Activated T-cell treated with anti-CD3 and anti-CD28 coated beads for 24 hours (primary cell): ENCODE results near the gene C2.
A peak's percentile ranks its signal among the peaks of the same experiment; 100 is the strongest.
"Not testable (repeated sequence)": the region's sequence is repeated elsewhere in the genome, so short reads cannot be mapped to it uniquely, and the experiment has no call there.

Experiments used
- DNase-seq: peaks from one replicate; pipeline ENCODE4 v3.0.0-alpha.2; 2020; ENCODE audit warnings: low read depth

C2 gene

DNA sequence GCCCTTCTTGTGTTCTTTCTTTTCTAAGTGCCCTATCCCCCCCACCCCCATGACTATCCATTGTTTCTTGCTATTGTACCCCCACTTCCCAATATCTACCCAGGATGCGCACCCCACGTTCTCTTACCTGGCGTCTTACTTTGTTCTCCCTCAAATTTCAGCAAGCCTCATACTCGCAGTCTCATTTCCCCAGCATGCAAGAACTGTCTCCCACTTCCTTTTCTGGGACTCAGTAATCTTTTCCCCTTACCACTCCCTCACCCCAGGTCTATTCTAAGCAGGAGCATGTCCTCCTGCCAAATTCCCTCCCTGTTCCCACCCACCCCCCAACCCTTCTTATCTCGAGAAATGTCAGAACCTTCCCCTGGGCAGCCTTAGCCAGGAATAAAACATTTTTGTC lies 28.3 kb upstream of the C2 start:
- DNase-seq: no peak

DNA sequence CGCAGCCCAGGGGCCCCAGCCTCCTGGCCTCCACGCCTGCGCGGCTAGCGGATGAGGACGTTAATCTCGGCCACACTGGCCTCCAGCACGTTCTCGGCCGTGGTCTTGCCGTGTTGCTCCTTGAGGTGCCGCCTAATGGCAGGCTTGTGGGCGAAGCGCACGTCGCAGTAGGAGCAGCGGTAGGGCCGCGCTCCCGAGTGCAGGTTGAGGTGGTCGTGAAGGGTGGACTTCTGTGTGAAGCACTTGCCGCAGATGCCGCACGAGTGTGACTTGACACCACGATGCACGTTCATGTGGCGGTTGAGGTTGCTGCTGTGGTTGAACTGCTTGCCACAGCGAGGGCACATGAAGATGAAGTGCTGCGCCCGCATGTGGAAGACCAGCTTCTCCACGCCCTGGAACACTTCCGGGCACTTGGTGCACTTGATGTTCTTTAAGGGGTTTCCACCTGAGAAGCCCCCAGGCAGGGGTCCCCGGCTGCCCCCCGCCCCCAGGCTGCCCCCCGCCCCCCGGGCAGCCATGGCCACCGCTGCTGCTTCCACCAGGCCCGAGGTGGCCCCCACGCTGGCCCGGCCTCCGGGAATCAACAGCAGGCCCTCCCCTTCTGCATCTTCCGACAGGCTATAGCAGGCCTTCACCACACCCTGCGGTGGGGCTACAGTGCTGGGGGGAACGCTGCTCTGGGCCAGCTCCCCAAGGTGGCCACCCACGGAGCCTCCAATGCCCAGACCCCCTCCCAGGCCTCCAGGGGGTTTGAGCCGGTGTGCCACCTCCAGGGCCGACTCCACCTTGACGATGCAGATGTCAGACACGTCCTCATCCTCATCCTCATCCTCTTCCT lies 27.4 kb upstream of the C2 start:
- no peak for DNase-seq

DNA sequence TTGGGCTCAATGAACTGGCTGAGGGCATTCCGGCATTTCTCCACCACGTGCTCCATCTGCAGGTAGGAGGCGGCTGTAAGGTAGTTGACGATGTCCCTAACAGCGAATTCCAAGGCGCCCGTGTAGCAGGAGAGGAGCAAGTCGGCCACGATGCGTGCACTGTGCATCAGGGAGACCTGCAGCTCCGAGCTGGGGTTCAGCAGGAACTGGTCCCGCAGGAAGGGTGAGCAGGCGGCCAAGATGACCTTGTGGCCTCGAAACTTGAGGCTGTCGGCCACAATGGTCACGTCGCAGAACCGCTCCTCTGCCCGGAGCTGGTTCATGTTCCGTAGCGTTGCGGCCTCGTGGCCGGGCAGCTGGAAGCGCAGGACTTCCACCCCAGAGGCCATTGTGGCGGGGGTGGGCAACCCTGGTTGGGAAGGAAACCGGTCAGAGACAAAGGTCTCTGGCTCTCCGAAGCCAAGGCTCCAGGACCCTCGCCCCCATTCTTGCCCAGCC lies 26.6 kb upstream of the C2 start:
- no peak for DNase-seq

DNA sequence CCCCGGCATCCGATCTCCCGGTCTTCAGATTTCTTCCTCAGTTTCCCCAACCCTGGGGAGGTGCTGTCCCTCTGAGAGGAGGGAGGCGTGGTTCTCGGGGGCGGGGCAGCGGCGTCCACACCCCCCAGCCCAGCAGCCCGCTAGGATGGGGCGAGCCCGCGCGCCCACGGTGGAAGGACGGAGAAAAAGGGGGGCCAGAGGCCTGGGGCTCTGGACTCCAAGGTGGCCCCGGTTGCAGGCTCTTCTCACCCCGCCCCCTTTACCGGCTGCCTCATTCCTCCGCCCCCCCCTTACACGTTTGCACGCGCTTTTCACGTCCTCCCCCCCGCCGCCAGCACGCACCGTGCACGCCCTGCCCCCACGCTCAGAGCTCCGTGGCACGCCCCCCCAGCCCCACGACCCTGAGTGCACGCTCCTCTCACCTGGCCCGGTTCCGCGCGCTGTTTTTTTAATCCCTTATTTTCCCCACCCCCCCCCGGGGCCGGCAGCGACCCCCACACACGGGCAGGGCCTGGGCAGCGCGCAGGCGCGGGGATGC lies 26.0 kb upstream of the C2 start:
- DNase-seq: peak; percentile 65

DNA sequence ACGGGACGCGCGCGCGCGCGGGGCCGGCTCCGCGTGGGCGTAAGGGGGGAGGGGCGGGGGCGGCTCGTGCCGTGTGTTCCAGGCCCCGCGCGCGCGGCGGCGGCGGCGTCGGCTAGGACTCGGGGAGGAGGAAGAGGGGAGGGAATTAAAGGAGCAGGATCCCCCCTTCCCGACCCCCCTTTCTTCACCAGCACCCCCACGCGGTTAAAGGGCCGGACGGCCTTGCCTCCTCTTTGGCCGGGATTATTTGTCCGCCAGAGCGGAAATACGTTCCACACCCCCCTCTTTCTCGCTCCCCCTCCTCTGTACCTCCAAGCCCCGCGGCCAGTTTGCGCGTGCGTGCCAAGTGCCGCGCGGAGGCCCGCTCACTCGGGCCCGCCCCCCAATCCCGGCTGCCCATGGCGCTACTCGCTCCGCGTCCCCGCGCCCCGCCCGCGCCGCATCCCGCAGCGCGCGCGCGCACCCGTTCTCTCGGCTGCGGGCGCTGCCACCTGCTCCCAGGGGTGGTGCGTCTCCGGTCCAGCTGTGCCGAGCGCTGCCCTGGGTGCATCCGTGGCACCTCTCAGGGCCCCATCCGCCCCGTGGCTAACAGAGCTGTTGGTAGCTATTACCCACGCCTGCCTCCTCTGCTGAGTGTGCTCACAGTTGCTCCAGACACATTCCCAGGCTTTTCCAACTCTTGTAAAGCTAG lies 25.4 kb upstream of the C2 start, which contains the start of gene ZBTB12:
Gene ZBTB12 (minus strand): TSS at position 134 of the 691 bp plus-strand sequence. CDS start 781 bp downstream, outside the sequence.
- DNase-seq: peak; percentile 84

DNA sequence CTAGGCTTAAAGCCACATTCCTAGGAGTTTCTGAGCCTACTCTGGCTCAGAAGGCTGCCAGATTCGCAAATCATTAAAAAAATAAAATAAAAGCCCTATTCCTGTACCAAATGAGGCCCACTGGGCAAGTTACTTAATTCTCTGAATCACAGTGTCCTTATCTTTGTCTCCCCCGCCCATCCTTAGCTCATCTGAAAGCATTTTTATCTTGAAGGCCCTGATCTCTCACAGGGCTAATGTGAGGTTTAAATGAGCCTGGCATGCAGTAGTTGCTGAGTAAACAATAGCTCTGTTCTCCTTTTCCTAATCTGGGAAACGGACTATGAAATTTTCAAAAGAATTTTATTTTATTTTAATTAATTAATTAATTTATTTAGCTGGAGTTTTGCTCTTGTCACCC lies 23.6 kb upstream of the C2 start:
- DNase-seq: no peak

DNA sequence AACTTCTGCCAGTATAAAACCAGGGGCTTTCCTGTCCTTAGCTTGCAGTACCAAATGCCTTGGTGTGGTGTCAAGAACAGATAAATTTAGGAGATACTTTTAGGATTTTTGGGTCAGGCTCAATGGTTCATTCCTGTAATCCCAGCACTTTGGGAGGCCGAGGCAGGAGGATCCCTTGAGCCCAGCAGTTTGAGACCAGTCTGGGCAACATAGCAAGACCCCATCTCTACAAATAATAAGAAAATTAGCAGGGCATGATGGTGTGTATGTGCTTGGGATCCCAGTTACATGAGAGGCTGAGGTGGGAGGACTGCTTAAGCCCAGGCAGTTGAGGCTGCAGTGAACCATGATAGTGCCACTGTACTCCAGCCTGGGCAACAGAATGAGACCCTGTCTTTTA lies 22.5 kb upstream of the C2 start:
- no peak for DNase-seq

DNA sequence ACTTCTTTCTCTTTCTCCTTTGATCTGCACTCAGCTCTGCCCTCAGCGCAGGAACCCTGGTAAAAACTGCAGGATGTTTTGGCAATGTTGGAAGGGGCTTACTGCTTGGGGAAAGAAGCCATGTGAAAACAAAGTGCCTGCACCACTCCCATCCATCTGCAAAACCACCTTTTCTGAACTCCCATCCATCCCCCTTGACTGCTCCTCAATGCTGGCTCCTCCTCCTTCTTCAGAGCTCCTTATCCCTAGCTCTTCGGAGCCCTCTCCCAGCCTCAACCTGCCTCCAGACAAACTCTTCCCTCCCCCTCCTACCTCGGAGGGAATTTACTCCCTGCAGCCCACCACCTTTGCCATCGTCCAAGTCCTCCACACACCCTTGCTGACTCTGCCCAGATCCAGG lies 21.4 kb upstream of the C2 start:
- no peak for DNase-seq

DNA sequence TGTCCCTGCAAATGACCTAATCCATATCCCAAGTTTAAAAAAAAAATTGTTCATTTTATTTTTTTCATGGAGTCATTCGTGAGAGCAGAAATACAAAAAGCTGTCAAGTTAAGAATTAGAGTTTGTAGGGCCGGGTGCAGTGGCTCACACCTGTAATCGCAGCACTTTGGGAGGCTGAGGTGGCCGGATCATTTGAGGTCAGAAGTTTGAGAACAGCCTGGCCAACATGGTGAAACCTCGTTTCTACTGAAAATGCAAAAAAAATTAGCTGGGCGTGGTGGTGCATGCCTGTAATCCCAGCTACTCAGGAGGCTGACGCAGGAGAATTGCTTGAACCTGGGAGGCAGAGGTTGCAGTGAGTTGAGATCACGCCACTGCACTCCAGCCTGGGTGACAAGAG lies 20.8 kb upstream of the C2 start:
- not testable (repeated sequence) for DNase-seq

DNA sequence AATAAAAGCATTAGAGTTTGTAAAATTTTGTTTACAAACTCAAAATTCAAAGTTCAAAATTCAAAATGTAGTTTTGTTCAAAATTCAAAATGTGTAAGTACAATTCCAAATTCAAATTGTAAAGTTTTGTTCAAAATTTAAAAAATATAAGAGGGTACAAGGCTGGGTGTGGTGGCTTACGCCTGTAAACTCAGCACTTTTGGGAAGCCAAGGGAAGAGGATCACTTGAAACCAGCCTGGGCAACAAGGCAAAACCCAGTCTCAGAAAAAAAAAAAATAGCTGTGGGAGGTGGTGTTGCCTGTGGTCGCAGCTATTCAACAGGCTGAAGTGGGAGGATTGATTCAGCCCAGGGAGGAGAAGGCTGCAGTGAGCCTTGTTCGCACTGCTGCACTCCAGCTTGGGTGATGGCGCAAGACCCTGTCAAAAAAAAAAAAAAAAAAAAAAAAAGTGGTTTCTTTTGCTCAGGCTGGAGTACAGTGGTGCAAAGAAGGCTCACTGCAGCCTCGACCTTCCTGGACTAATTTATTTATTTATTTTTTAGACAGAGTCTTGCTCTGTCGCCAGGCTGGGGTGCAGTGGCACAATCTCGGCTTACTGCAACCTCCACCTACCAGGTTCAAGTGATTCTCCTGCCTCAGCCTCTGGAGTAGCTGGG lies 20.2 kb upstream of the C2 start:
- no peak for DNase-seq

DNA sequence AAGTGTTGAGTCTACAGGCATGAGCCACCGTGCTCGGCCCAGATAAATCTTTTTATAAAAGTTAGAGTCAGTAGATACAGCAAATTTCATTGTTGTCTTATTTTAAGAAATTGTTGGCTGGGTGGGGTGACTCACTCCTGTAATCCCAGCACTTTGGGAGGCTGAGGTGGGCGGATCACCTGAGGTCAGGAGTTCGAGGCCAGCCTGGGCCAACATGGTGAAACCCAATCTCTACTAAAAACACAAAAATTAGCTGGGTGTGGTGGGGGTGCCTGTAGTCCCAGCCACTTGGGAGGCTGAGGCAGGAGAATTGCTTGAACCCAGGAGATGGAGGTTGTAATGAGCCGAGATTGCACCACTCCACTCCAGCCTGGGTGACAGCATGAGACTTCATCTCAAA lies 19.3 kb upstream of the C2 start:
- not testable (repeated sequence) for DNase-seq

DNA sequence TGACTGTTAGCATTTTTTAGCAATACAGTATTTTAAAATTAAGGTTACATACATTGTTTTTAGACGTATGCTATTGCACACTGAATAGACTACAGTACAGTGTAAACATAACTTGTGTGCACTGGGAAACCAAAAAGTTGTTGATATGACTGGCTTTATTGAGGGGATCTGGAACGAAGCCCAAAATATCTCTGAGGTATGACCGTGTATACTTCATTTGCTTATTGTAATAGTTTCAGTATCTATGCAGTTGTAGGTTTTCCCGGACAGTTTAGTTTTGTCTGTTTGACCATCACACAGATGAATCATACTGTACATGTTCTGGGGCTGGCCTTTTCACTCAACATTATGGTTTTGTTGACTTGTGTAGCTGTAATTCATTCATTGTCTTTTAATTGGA lies 18.7 kb upstream of the C2 start:
- DNase-seq: no peak

DNA sequence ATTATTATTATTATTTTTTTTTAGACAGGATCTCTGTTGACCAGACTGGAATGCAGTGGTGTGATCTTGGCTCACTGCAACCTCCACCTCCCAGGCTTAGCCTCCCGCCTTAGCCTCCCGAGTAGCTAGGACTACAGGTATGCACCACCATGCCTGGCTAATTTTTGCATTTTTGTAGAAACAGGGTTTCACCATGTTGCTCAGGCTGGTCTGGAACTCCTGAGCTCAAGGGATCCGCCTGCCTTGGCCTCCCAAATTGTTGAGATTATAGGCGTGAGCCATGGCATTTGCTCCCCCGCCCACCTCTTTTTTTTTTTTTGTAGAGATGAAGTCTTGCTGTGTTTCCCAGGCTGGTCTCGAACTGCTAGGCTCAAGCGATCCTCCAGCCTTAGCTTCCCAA lies 18.2 kb upstream of the C2 start:
- DNase-seq: not testable (repeated sequence)

DNA sequence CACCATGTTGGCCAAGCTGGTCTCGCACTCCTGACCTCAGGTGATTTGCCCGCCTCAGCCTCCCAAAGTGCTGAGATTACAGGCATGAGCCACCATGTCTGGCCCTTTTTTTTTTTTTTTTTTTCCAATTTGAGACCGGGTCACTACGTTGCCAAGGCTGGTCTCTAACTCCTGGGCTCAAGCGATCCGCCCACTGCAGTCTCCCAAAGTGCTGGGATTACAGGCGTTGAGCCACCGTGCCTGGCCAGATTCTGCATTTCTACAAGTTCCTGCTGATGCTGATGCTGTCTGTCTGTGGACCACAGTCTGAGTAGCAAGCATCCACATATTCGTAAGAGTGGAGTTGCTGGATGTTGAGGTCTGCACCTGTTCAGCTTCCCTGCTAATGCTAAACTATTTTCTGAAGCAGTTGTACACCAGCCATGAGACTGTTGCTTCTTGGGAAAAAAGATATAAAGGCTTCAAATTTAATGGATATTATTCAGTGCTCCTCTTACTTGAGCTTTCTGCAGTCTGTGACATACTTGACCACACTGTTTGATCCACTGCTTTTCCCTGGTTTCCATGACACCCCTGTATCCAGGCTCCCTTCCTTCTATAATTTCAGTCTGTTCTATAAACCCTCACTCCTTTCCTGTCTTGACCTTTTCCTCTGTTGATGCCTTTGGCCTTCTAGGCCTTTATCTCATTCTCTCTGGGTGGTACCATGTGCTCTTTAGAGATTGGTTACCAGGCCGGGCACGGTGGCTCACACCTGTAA lies 15.5 kb upstream of the C2 start:
- DNase-seq: no peak

DNA sequence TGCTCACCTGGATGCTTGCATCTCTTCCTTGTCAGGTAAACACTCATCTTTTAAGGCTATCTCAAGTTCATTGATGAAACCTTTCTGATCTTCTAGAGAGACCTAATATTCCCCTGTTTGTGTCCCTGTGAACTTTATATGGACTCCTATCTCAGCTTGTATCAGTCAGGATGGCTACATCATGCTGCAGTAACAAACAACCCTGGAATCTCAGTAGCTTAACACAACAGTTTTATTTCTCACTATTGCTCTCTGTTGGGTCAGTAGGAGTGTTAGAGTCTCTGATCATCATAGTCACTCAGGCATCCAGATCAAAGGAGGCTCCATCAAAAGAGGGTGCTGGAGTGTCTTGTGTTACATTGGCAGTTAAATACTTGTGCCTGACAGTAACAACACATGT lies 12.2 kb upstream of the C2 start:
- DNase-seq: no peak

DNA sequence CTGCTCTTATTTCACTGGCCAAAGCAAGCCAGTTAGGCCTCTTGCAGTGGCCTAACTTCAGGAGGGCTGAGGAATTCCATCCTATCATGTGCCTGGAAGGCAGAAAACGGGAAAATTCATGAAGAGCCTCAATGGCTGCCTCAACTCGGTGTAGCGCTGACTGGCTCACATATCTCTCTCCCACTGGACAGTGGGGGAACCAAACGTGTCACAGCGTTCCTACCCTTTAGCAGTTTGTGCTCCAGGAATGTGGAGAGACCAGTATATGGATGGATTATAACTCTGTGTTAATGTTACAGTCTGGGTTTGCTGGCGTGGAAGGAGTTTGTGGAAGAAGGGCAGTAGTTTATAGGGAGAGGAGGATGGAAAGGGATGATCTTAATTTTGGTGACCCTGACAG lies 11.8 kb upstream of the C2 start:
- DNase-seq: no peak

DNA sequence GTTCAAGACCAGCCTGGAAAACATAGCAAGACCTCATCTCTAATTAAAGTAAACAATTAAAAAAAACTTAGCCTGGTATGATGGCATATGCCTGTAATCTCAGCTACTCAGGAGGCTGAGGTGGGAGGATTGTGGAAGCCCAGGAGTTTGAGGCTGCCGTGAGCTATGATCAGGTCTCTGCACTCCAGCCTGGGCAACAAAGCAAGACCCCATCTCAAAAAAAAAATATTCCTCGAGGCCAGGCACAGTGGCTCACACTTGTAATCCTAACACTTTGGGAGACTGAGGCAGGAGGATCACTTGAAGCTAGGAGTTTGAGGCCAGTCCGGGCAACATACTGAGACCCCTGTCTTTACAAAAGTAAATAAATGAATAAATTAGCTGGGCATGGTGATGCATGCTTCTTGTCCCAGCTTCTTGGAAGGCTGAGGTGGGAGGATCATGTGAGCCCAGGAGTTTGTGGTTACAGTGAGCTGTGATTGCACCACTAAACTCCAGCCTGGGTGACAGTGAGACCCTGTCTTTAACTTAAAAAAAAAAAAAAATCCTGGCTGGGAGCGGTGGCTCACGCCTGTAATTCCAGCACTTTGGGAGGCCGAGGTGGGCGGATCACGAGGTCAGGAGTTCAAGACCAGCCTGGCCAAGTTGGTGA lies 9.3 kb upstream of the C2 start:
- DNase-seq: no peak

DNA sequence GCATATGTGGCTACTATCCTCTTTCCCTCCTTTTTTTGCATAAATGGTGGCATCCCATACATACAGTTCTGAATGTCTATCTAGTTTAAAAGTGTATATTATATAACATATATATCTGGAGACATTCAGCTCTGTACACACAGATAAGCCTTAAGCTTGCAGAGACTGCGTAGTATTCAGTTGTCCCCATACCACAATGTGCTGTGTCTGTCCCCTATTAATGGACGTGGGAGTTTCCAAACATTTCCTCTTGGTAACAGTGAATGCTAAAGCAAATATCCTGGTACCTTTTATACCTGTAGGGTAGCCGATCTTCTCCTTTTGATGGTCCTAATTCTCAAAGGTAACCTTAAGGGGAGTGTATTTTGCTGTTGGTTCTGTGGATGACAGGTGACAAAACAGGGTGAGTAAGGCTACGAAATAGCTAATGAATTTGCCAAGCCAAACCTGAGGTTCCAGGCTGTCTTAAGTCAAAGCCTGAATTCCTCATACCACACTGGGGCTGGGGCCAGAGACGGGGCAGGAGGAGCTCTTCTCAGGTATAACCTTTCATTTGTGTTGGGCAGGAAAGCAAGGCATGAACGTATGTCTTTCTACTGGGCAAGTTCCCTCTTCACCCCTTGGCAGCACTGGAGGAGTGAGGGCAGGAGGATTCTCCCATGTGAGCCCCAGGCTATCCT lies 7.8 kb upstream of the C2 start:
- no peak for DNase-seq

DNA sequence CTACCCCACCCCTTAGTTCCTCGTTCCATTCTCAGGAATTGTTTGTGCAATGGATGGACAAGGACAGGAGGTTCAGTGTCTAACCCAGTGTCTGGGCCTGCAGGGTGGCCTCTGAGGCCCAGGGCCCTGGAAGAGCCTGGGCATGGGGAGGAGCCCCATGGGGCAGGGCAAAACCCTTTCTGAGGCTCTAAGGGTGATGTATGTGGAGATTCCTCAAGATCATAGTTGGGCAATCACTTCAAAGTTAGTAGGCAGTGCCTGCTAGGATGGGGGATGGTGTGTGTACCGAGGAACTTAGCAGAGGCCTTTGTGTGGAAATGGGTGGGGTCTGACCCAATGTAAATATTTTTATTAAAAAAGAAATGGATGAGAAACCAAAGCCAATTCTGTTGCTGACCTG lies 6.7 kb upstream of the C2 start:
- no peak for DNase-seq

DNA sequence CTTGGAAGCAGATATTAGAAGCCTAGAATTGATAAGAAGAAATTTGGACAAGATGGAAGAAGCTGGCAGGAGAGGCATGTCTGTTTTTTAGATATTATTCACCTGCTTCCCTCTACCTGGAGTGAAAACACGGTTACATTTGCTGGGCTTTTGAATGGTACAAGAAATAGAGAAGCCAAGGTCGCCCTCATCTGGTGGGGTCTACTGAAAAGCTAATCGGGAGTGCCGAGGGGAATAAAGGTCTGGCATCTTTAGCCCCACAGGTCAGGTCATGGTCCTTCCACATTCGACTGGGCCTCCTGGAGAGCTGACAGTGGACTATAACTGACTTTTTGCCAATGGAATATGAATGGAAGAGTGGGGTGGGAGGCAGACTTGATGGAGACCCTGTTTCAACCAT lies 4.6 kb upstream of the C2 start:
- DNase-seq: no peak
